Karpas-422 (cell line): ENCODE measurements around the gene MAOB. TPM values are rescaled to one million over a fixed set of nuclear protein-coding genes. Genes with fewer than 3 reads are reported as not detected.
"Not testable (repeated sequence)": the region's sequence is repeated elsewhere in the genome, so short reads cannot be mapped to it uniquely, and the experiment has no call there.

Experiments used
- DNase-seq: peaks from one replicate; pipeline ENCODE4 v3.0.0-alpha.2; 2015
- H2AFZ ChIP-seq: fragments of 200-600 bp; sonication (generic); 2 replicates; pipeline ENCODE4 v1.6.1; 2014; ENCODE audit warnings: antibody characterized with exemption, low read length, mixed read lengths
- H3K27ac ChIP-seq: fragments of 200-600 bp; sonication (generic); 2 replicates; pipeline ENCODE4 v1.5.1; 2014; ENCODE audit warnings: mild to moderate bottlenecking, low read length, moderate library complexity
- H3K27me3 ChIP-seq: fragments of 200-600 bp; sonication (generic); 2 replicates; pipeline ENCODE4 v1.6.1; 2014; ENCODE audit warnings: low read length, mixed read lengths
- H3K36me3 ChIP-seq: fragments of 200-600 bp; sonication (generic); 2 replicates; pipeline ENCODE4 v1.6.1; 2014; ENCODE audit warnings: low read length, mixed read lengths; ENCODE audit not compliant: insufficient read depth
- H3K4me1 ChIP-seq: fragments of 200-600 bp; sonication (generic); 2 replicates; pipeline ENCODE4 v1.6.1; 2014; ENCODE audit warnings: mild to moderate bottlenecking, low read length, mixed read lengths
- H3K4me2 ChIP-seq: fragments of 200-600 bp; sonication (generic); 2 replicates; pipeline ENCODE4 v1.6.1; 2014; ENCODE audit warnings: low read length, low read depth, mild to moderate bottlenecking; ENCODE audit not compliant: poor library complexity, severe bottlenecking
- H3K4me3 ChIP-seq: fragments of 200-600 bp; sonication (generic); 2 replicates; pipeline ENCODE4 v1.5.1; 2014; ENCODE audit warnings: mild to moderate bottlenecking, antibody characterized with exemption, low read length, mixed read lengths
- H3K79me2 ChIP-seq: fragments of 200-600 bp; sonication (generic); 2 replicates; pipeline ENCODE4 v1.6.1; 2014; ENCODE audit warnings: mild to moderate bottlenecking, low read length, mixed read lengths
- H3K9ac ChIP-seq: fragments of 200-600 bp; sonication (generic); 2 replicates; pipeline ENCODE4 v1.6.0; 2014; ENCODE audit warnings: low read length
- H3K9me2 ChIP-seq: fragments of 200-600 bp; sonication (generic), shearing (Covaris generic); replicated peaks from 2 replicates; pipeline ENCODE4 v1.6.0; 2014; ENCODE audit warnings: mild to moderate bottlenecking, low read length, moderate library complexity; ENCODE audit not compliant: insufficient read depth
- H3K9me3 ChIP-seq: fragments of 300-700, 200-600 bp; sonication (generic); 2 replicates; pipeline ENCODE4 v1.6.1; 2014; ENCODE audit warnings: low read length, mixed read lengths
- H4K20me1 ChIP-seq: fragments of 200-600 bp; sonication (generic); 2 replicates; pipeline ENCODE4 v1.6.1; 2014; ENCODE audit warnings: mild to moderate bottlenecking, antibody characterized with exemption, low read length, low read depth; ENCODE audit not compliant: insufficient read depth
- total RNA-seq: library from RNA; depleted of rRNA; stranded (reverse); fragments of >200 nt; shearing (Covaris generic); gene quantifications from 2 replicates; pipeline ENCODE4 v1.2.3, GENCODE V29; 2014; ENCODE audit warnings: low replicate concordance; rRNA removed

Gene MAOB
- total RNA-seq = not detected in 2 replicates

- H2AFZ ChIP-seq = no peak within 1 kb of the TSS
- no peak within 1 kb of the TSS for H3K9ac ChIP-seq
- H3K9me2 ChIP-seq = no peaks in the 10 kb centered on the region
- H4K20me1 ChIP-seq = no peaks in the 10 kb centered on the region
- H3K79me2 ChIP-seq = no peaks in the 10 kb centered on the region
- H3K4me3 ChIP-seq = no peak within 1 kb of the TSS
- DNase-seq = no peak
- H3K27me3 ChIP-seq = no peaks in the 10 kb centered on the region
- no peaks in the 10 kb centered on the region for H3K9me3 ChIP-seq
- H3K27ac ChIP-seq = no peak within 1 kb of the TSS
- no peaks in the 10 kb centered on the region for H3K4me1 ChIP-seq
- H3K36me3 ChIP-seq = no peaks in the 10 kb centered on the region
- no peak within 1 kb of the TSS for H3K4me2 ChIP-seq
Observed at GRCh38 chrX:43882294-43882681, at the start of gene MAOB. TSS of gene MAOB (minus strand) at chrX:43882450. CDS start at chrX:43882299, 151 bp downstream.

- DNase-seq, H3K9ac ChIP-seq, H2AFZ ChIP-seq, H3K4me2 ChIP-seq, H3K36me3 ChIP-seq, H4K20me1 ChIP-seq, H3K4me1 ChIP-seq, H3K27ac ChIP-seq, H3K9me2 ChIP-seq, H3K4me3 ChIP-seq, H3K9me3 ChIP-seq, H3K27me3 ChIP-seq, H3K79me2 ChIP-seq: not testable (repeated sequence)
Observed at GRCh38 chrX:43922032-43922431, 39.8 kb upstream of the MAOB start.

GRCh38 chrX:43910772-43911171, 28.5 kb upstream of the MAOB start:
- H3K4me1 ChIP-seq, H2AFZ ChIP-seq, H3K4me3 ChIP-seq, H3K9me2 ChIP-seq, H3K9ac ChIP-seq, H3K36me3 ChIP-seq, H3K9me3 ChIP-seq, H3K27ac ChIP-seq, H3K27me3 ChIP-seq, H4K20me1 ChIP-seq, DNase-seq, H3K4me2 ChIP-seq, H3K79me2 ChIP-seq: not testable (repeated sequence)

DNA sequence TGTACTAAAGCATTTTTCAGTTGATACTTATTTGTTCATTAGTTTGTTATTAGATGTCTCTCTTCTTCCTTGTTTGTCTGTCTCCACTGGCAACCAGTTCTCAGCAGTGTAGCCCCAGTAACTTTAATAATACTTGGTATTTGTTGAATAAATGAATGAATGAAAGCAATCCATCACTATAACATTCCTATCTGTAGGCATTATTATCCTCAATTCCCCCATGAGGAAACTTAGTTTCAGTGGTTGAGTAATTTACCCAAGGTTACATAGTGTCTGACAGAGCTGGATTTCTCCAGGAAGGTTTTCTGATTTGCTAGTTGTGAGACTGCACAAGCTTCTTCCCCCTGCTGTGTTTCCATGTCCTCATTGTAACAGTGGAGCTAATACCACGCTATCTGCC, 27.8 kb upstream of the MAOB start:
- no peak overlapping the region for H3K4me3 ChIP-seq
- no peak overlapping the region for H2AFZ ChIP-seq
- no peak for DNase-seq
- H3K9ac ChIP-seq = no peak overlapping the region
- no peaks in the 10 kb centered on the region for H3K36me3 ChIP-seq
- H3K4me2 ChIP-seq = no peak overlapping the region
- H3K9me3 ChIP-seq = no peaks in the 10 kb centered on the region
- H4K20me1 ChIP-seq = no peaks in the 10 kb centered on the region
- no peaks in the 10 kb centered on the region for H3K27me3 ChIP-seq
- H3K4me1 ChIP-seq = no peaks in the 10 kb centered on the region
- no peaks in the 10 kb centered on the region for H3K9me2 ChIP-seq
- H3K27ac ChIP-seq = no peak overlapping the region
- no peaks in the 10 kb centered on the region for H3K79me2 ChIP-seq

DNA sequence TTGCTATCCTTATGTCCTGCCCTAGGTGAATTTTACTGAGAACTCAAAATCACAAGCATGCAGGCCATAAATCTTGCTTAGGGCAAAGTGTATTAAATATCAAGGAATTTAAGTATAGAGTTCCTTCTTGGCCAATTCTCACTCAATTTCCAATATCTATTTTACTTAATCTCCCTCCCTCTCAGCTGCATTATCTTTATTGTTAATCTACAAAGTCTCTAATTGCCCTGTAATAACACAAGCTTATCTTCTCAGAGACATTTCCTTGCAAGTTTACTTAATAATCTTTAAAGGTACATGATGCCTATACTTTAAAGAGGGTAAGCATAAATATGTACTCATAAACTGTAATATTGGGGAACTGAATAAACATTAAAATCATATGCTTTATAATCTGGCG, 26.9 kb upstream of the MAOB start:
- Histone ChIP-seq H3K27ac (no peak overlapping the region), H3K4me1 (no peaks in the 10 kb centered on the region), H3K9me2 (no peaks in the 10 kb centered on the region), H2AFZ (no peak overlapping the region), H3K4me3 (no peak overlapping the region), H3K9ac (no peak overlapping the region), H3K79me2 (no peaks in the 10 kb centered on the region), H3K27me3 (no peaks in the 10 kb centered on the region), H3K9me3 (no peaks in the 10 kb centered on the region), H3K36me3 (no peaks in the 10 kb centered on the region), H4K20me1 (no peaks in the 10 kb centered on the region), H3K4me2 (no peak overlapping the region)
- DNase-seq = no peak

- Histone ChIP-seq H3K4me3 (no peak overlapping the region), H3K9me2 (no peaks in the 10 kb centered on the region), H3K9me3 (no peaks in the 10 kb centered on the region), H3K36me3 (no peaks in the 10 kb centered on the region), H3K79me2 (no peaks in the 10 kb centered on the region), H3K4me1 (no peaks in the 10 kb centered on the region), H3K9ac (no peak overlapping the region), H3K4me2 (no peak overlapping the region), H3K27me3 (no peaks in the 10 kb centered on the region), H3K27ac (no peak overlapping the region), H4K20me1 (no peaks in the 10 kb centered on the region), H2AFZ (no peak overlapping the region)
- no peak for DNase-seq
Observed at GRCh38 chrX:43899878-43900815, 17.9 kb upstream of the MAOB start.

GRCh38 chrX:43898406-43899035, 16.3 kb upstream of the MAOB start:
- Histone ChIP-seq H3K9me3 (no peaks in the 10 kb centered on the region), H3K36me3 (no peaks in the 10 kb centered on the region), H3K9me2 (no peaks in the 10 kb centered on the region), H3K27ac (no peak overlapping the region), H3K4me2 (no peak overlapping the region), H4K20me1 (no peaks in the 10 kb centered on the region), H3K4me1 (no peaks in the 10 kb centered on the region), H3K27me3 (no peaks in the 10 kb centered on the region), H3K9ac (no peak overlapping the region), H3K79me2 (no peaks in the 10 kb centered on the region), H3K4me3 (no peak overlapping the region), H2AFZ (no peak overlapping the region)
- DNase-seq = no peak

DNA sequence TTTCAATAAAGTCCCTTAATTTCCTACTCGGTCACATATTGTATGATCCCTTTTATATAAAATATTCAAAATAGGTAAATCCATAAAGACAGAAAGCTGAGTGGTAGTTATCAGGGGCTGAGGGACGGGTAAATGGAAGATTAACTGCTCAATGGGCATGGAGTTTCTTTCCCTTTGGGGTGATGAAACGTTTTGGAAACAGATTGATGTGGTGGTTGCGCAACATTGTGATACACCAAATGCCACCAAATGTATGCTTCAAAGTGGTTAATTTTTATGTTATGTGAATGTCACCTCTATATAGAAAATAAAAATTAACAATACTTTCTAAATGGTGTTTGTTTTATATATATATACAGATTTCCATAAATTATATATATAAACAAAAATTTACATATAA, 15.0 kb upstream of the MAOB start:
- no peaks in the 10 kb centered on the region for H3K79me2 ChIP-seq
- H3K4me1 ChIP-seq = no peaks in the 10 kb centered on the region
- no peaks in the 10 kb centered on the region for H3K9me3 ChIP-seq
- no peak overlapping the region for H3K4me3 ChIP-seq
- no peak for DNase-seq
- no peaks in the 10 kb centered on the region for H4K20me1 ChIP-seq
- no peak overlapping the region for H3K27ac ChIP-seq
- H3K36me3 ChIP-seq = no peaks in the 10 kb centered on the region
- no peaks in the 10 kb centered on the region for H3K9me2 ChIP-seq
- H3K27me3 ChIP-seq = no peaks in the 10 kb centered on the region
- H3K9ac ChIP-seq = no peak overlapping the region
- H2AFZ ChIP-seq = no peak overlapping the region
- no peak overlapping the region for H3K4me2 ChIP-seq
